H1 (cell line): ENCODE data around the gene ABHD16A. TPM values are rescaled to one million over a fixed set of nuclear protein-coding genes. Genes with fewer than 3 reads are reported as not detected.

Experiments
- CTCF ChIA-PET: fragments of 300-600 bp; sonication (Branson Sonifier 250); formaldehyde crosslinking; loops from one replicate; lab custom pipeline; 2021; ENCODE audit not compliant: partially characterized antibody; lab: Charles Lee
- POLR2A ChIA-PET: fragments of 300-600 bp; sonication (Branson Sonifier 250); formaldehyde crosslinking; loops from one replicate; lab custom pipeline; 2021; ENCODE audit warnings: inconsistent platforms; ENCODE audit not compliant: partially characterized antibody; lab: Charles Lee
- DNase-seq, 2 experiments: peaks; one replicate each; pipeline versions ENCODE4 v3.0.0 to v3.0.0-alpha.2; 2010 to 2022; ENCODE audit warnings: low spot score in 2 of 2, low read depth in 1 of 2, mixed read lengths in 1 of 2
- FAIRE-seq: peaks from 2 replicates; lab custom pipeline; 2011; peaks lifted over from hg19 to GRCh38; lab: Jason Lieb, UNC
- H2AFZ ChIP-seq: 2 replicates; pipeline ENCODE4 v1.8.1; 2012; ENCODE audit warnings: low read length, inconsistent platforms
- H2AK5ac ChIP-seq: 2 replicates; pipeline ENCODE4 v1.6.1; 2013; ENCODE audit warnings: low read depth, low read length
- H2BK120ac ChIP-seq: replicated peaks from 2 replicates; pipeline ENCODE3; 2013; ENCODE audit warnings: low read depth, low read length, inconsistent platforms
- H2BK12ac ChIP-seq: 2 replicates; pipeline ENCODE4 v1.6.1; 2013; ENCODE audit warnings: low read depth, low read length
- H2BK15ac ChIP-seq: 2 replicates; pipeline ENCODE4 v1.6.1; 2013; ENCODE audit warnings: low read length
- H2BK20ac ChIP-seq: 2 replicates; pipeline ENCODE4 v1.6.1; 2013; ENCODE audit warnings: low read length
- H2BK5ac ChIP-seq: 2 replicates; pipeline ENCODE4 v1.6.1; 2013; ENCODE audit warnings: low read depth, low read length
- H3K14ac ChIP-seq: 2 replicates; pipeline ENCODE4 v1.6.1; 2013; ENCODE audit warnings: inconsistent platforms; ENCODE audit not compliant: insufficient read length
- H3K18ac ChIP-seq: 2 replicates; pipeline ENCODE4 v1.6.1; 2013; ENCODE audit warnings: low read length; ENCODE audit errors: extremely low read depth
- H3K23ac ChIP-seq: 2 replicates; pipeline ENCODE4 v1.6.1; 2013; ENCODE audit warnings: inconsistent platforms; ENCODE audit not compliant: insufficient read length
- H3K23me2 ChIP-seq: 2 replicates; pipeline ENCODE4 v1.6.1; 2013; ENCODE audit warnings: low read depth, low read length
- H3K27ac ChIP-seq: 2 replicates; pipeline ENCODE4 v1.6.1; 2011; ENCODE audit warnings: low read depth, low read length, inconsistent platforms
- H3K27me3 ChIP-seq, 4 experiments: replicated peaks in 1 of 4; 1 replicate in 1 of 4; 2 replicates in 3 of 4; pipeline versions ENCODE4 v1.6.1 to v1.8.1; 2011 to 2013; ENCODE audit warnings: low read length in 3 of 4, mild to moderate bottlenecking in 3 of 4, inconsistent platforms in 2 of 4, mixed read lengths in 2 of 4, moderate library complexity in 1 of 4; ENCODE audit not compliant: control insufficient read depth in 3 of 4, insufficient read depth in 3 of 4; ENCODE audit errors: extremely low read depth in 1 of 4
- H3K36me3 ChIP-seq, 4 experiments: 2 replicates each; pipeline versions ENCODE4 v1.6.1 to v1.8.1; 2011 to 2013; ENCODE audit warnings: mild to moderate bottlenecking in 4 of 4, low read length in 3 of 4, moderate library complexity in 2 of 4, control low read depth in 1 of 4, inconsistent platforms in 1 of 4; ENCODE audit not compliant: insufficient read depth in 4 of 4, control insufficient read depth in 2 of 4
- H3K4ac ChIP-seq: replicated peaks from 2 replicates; pipeline ENCODE3; 2013; ENCODE audit warnings: low read length, low read depth, mixed read lengths, inconsistent platforms; ENCODE audit not compliant: insufficient read length
- H3K4me1 ChIP-seq, 4 experiments: replicated peaks in 1 of 4; 1 replicate in 1 of 4; 2 replicates in 3 of 4; pipeline versions ENCODE4 v1.6.1 to v1.8.1; 2011 to 2013; ENCODE audit warnings: low read length in 3 of 4, inconsistent platforms in 2 of 4, mixed read lengths in 1 of 4; ENCODE audit not compliant: insufficient read depth in 4 of 4, control insufficient read depth in 3 of 4
- H3K4me2 ChIP-seq, 2 experiments: 2 replicates each; pipeline versions ENCODE4 v1.6.1 to v1.8.1; 2011 to 2013; ENCODE audit warnings: low read depth in 2 of 2, low read length in 2 of 2, control low read depth in 1 of 2, inconsistent platforms in 1 of 2, mild to moderate bottlenecking in 1 of 2; ENCODE audit not compliant: insufficient read depth in 1 of 2
- H3K4me3 ChIP-seq, 4 experiments: fragments of 200-600, 300-600 bp in 1 of 4; sonication (generic), shearing (Covaris generic), sonication (Bioruptor Twin) in 1 of 4; 2 replicates each; pipeline versions ENCODE4 v1.5.1 to v1.8.1; 2011 to 2016; ENCODE audit warnings: low read length in 4 of 4, low read depth in 3 of 4, control low read depth in 2 of 4, inconsistent platforms in 2 of 4, mild to moderate bottlenecking in 2 of 4, mixed read lengths in 1 of 4, moderate library complexity in 1 of 4; ENCODE audit not compliant: insufficient read depth in 2 of 4; ENCODE audit errors: extremely low read depth in 1 of 4
- H3K56ac ChIP-seq: replicated peaks from 2 replicates; pipeline ENCODE3; 2013; ENCODE audit warnings: low read depth, mild to moderate bottlenecking, mixed read lengths, low read length, inconsistent platforms; ENCODE audit not compliant: insufficient read length
- H3K79me1 ChIP-seq: 2 replicates; pipeline ENCODE4 v1.6.1; 2013; ENCODE audit warnings: low read depth, low read length, control low read depth
- H3K79me2 ChIP-seq, 2 experiments: 2 replicates each; pipeline versions ENCODE4 v1.6.1 to v1.8.1; 2012 to 2013; ENCODE audit warnings: low read length in 2 of 2, mild to moderate bottlenecking in 2 of 2, inconsistent platforms in 1 of 2; ENCODE audit not compliant: insufficient read depth in 2 of 2, control insufficient read depth in 1 of 2
- H3K9ac ChIP-seq, 4 experiments: replicated peaks in 1 of 4; 1 replicate in 1 of 4; 2 replicates in 3 of 4; pipeline versions ENCODE4 v1.6.1 to v1.8.1; 2011 to 2013; ENCODE audit warnings: low read depth in 3 of 4, low read length in 3 of 4, control low read depth in 2 of 4, mild to moderate bottlenecking in 2 of 4, moderate library complexity in 2 of 4, inconsistent platforms in 1 of 4; ENCODE audit errors: extremely low read depth in 1 of 4
- H3K9me3 ChIP-seq, 2 experiments: 2 replicates each; pipeline versions ENCODE4 v1.6.1 to v1.8.1; 2012 to 2013; ENCODE audit warnings: mild to moderate bottlenecking in 2 of 2, moderate library complexity in 2 of 2, control low read depth in 1 of 2, inconsistent platforms in 1 of 2, low read depth in 1 of 2, low read length in 1 of 2, mixed read lengths in 1 of 2; ENCODE audit not compliant: insufficient read depth in 2 of 2
- H4K20me1 ChIP-seq, 2 experiments: replicated peaks in 1 of 2; 2 replicates each; pipeline versions ENCODE3 to v1.8.1; 2011 to 2013; ENCODE audit warnings: inconsistent platforms in 2 of 2, low read length in 2 of 2, mild to moderate bottlenecking in 1 of 2; ENCODE audit not compliant: insufficient read depth in 2 of 2, control insufficient read depth in 1 of 2
- H4K5ac ChIP-seq: 2 replicates; pipeline ENCODE4 v1.6.1; 2013; ENCODE audit warnings: low read length, low read depth, mixed read lengths, inconsistent platforms; ENCODE audit not compliant: insufficient read length
- H4K8ac ChIP-seq: 2 replicates; pipeline ENCODE4 v1.8.0; 2013; ENCODE audit warnings: mild to moderate bottlenecking, moderate library complexity, low read length, inconsistent platforms; ENCODE audit not compliant: insufficient read depth; ENCODE audit errors: extremely low read depth
- H4K91ac ChIP-seq: replicated peaks from 2 replicates; pipeline ENCODE3; 2013; ENCODE audit warnings: low read length, mixed read lengths, inconsistent platforms; ENCODE audit not compliant: insufficient read length
- WGBS, 2 experiments: shearing (Covaris generic) in 1 of 2; methylation state at CpG; one replicate each; pipeline versions ENCODE4 v1.1.6 to v1.1.7; 2013 to 2015; ENCODE audit warnings: low lambda C conversion rate in 2 of 2, mixed read lengths in 2 of 2, inconsistent platforms in 1 of 2, low coverage in 1 of 2, missing lambda C conversion rate in 1 of 2; ENCODE audit not compliant: insufficient replicate concordance in 2 of 2, insufficient coverage in 1 of 2, insufficient read length in 1 of 2; ENCODE audit errors: extremely low coverage in 1 of 2, missing lambda C conversion rate in 1 of 2; 5-methylcytosine and 5-hydroxymethylcytosine counted together
- polyA plus RNA-seq, 7 experiments: library from polyadenylated mRNA; depleted of rRNA in 3 of 7; stranded (reverse) in 5 of 7; unstranded in 2 of 7; fragments of >200 nt in 5 of 7; fragments of 200-250 nt in 2 of 7; gene quantifications; 1 replicate in 5 of 7; 2 replicates in 1 of 7; 4 replicates in 1 of 7; pipeline versions ENCODE4 v1.2.1 to v1.2.3, GENCODE V29; 2011 to 2013; ENCODE audit warnings: missing spikeins in 2 of 7, mixed read lengths in 2 of 7
- total RNA-seq: library from RNA; stranded (reverse); fragmentation: NEBNext Ultra II Directional; extraction: Animal tissue kit (Norgen Biotek cat#: 25700); gene quantifications from 2 replicates; pipeline ENCODE4 v1.2.1, GENCODE V29; 2021

Gene ABHD16A
- total and polyA plus RNA-seq, 2 of the 8 experiments (the other 6 are each of a cell fraction or from before 2014, with no cell fraction given): 32.9 to 40.2 TPM

DNA sequence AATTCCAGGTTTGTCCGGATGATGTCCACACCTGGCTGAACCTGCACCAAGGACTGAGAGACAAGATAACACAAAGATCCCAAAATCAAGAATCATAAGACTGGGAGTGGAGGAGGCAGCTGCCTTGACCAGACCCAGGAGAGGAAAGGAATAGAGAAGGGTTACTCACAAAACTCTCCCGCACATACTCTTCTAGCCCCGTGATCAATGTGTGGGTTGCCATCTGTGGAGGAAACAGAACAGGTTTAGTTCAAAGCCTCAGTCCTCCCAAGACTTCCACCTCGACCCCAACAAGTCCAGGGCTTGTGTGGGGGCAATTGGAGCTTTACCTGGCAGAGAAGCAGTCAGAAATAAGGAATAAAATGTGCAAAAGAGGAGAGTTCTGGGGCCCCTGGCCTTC, 61.8 kb downstream of the ABHD16A start:
- Histone ChIP-seq H3K4ac (no peak overlapping the region), H3K4me3 (no peak overlapping the region), H3K4me2 (no peak overlapping the region), H3K18ac (no peak overlapping the region), H3K27me3 (no peaks in the 10 kb centered on the region), H3K56ac (no peak overlapping the region), H3K14ac (no peak overlapping the region), H2BK120ac (no peak overlapping the region), H2BK20ac (no peak overlapping the region), H3K79me1 (no peaks in the 10 kb centered on the region; the same call in none of the 2 replicates), H2BK12ac (no peak overlapping the region), H3K9ac (no peak overlapping the region), H3K9me3 (no peaks in the 10 kb centered on the region), H3K36me3 (peaks cover 52 to 93% (median 76%) of the 10 kb centered on the region in 4 experiments), H3K27ac (no peak overlapping the region), H3K23ac (no peak overlapping the region), H4K91ac (no peak overlapping the region), H4K20me1 (peaks cover 6 to 12% of the 10 kb centered on the region in 2 experiments), H2BK15ac (no peak overlapping the region), H3K23me2 (no peaks in the 10 kb centered on the region), H2AFZ (no peak overlapping the region), H3K4me1 (no peaks in the 10 kb centered on the region), H2BK5ac (no peak overlapping the region), H3K79me2 (no peaks in the 10 kb centered on the region), H4K5ac (no peak overlapping the region), H4K8ac (no peak overlapping the region), H2AK5ac (no peak overlapping the region)
- FAIRE-seq (no peak), DNase-seq (no peak)
- WGBS, 2 experiments: 93% methylated on average over 4 of the region's 4 CpGs; no CpG with 5 or more reads in 1 of the 2 experiments
- CTCF ChIA-PET: interaction anchor here (0.8 to 1.0 kb wide), 2 partner anchors 10 to 14 kb away, joined by 3 read pairs; no protein-coding TSS in a partner anchor
- POLR2A ChIA-PET: interaction anchor here (1.5 to 34.9 kb wide), 6 partner anchors 6 to 136 kb away, joined by 3 to 883 read pairs (median 54); partner anchors contain the start of genes APOM, BAG6, C6orf47 and CSNK2B
